ENCODE measurements around the gene ZNF618. TPM values are rescaled to one million over a fixed set of nuclear protein-coding genes. Genes with fewer than 3 reads are reported as not detected.

ZNF618 gene
- total RNA-seq, 1 experiment from 2014 or later = 1.8 TPM

DNA sequence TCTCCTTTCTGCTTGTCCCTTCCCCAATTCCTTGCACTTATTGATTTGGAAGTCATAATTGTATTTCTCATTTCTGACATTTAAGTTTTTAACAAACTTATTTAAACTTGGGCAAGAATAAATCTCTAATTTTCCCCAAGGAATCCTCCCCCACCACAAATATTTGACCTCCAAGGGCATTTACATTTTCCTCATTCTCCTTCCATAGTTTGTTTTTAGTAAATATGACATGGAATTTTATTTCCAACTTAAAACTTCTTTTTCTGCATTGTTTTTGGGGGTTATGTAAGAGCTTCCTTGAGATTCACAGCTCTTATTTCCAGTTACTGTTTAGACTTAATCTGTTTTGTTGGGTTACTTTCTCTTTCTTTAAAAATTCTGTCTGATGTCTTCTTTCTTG, 64.9 kb downstream of the ZNF618 start:
- no peaks in the 10 kb centered on the region for H3K27me3 ChIP-seq (ENCODE audit: control insufficient read depth, insufficient read depth, low read length)
- H3K36me3 ChIP-seq (ENCODE audit: control insufficient read depth, insufficient read depth, low read length) = no peaks in the 10 kb centered on the region
- BruUV-seq (replicated peaks) = no TSS peak
- intact Hi-C loops (cut with micrococcal nuclease; ENCODE audit: unreplicated experiment) = no loop called here
- CTCF ChIA-PET = no interaction called here
- DNase-seq (ENCODE audit: low read depth, low spot score) = no peak
- no peak for ATAC-seq
- no peak overlapping the region for H3K4me3 ChIP-seq (ENCODE audit: low read depth in 2 of 2, low read length in 2 of 2)
- no peaks in the 10 kb centered on the region for H3K4me1 ChIP-seq (ENCODE audit: control insufficient read depth, insufficient read depth, low read length)
- no peak overlapping the region for H3K27ac ChIP-seq (ENCODE audit: low read length)
- TF ChIP-seq SIN3A (IDR thresholded peaks at IDR 0.05; ENCODE audit: borderline replicate concordance, insufficient read depth, low read depth, low read length) (no peak), TCF7L2 (IDR thresholded peaks at IDR 0.05; ENCODE audit: low read depth, low read length) (no peak), POLR2AphosphoS5 (IDR thresholded peaks at IDR 0.05; ENCODE audit: low read depth, low read length) (no peak)
- TF ChIP-seq, protein P1, sequence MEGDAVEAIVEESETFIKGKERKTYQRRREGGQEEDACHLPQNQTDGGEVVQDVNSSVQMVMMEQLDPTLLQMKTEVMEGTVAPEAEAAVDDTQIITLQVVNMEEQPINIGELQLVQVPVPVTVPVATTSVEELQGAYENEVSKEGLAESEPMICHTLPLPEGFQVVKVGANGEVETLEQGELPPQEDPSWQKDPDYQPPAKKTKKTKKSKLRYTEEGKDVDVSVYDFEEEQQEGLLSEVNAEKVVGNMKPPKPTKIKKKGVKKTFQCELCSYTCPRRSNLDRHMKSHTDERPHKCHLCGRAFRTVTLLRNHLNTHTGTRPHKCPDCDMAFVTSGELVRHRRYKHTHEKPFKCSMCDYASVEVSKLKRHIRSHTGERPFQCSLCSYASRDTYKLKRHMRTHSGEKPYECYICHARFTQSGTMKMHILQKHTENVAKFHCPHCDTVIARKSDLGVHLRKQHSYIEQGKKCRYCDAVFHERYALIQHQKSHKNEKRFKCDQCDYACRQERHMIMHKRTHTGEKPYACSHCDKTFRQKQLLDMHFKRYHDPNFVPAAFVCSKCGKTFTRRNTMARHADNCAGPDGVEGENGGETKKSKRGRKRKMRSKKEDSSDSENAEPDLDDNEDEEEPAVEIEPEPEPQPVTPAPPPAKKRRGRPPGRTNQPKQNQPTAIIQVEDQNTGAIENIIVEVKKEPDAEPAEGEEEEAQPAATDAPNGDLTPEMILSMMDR (IDR thresholded peaks at IDR 0.05) = no peak
- TF ChIP-seq, protein P2, sequence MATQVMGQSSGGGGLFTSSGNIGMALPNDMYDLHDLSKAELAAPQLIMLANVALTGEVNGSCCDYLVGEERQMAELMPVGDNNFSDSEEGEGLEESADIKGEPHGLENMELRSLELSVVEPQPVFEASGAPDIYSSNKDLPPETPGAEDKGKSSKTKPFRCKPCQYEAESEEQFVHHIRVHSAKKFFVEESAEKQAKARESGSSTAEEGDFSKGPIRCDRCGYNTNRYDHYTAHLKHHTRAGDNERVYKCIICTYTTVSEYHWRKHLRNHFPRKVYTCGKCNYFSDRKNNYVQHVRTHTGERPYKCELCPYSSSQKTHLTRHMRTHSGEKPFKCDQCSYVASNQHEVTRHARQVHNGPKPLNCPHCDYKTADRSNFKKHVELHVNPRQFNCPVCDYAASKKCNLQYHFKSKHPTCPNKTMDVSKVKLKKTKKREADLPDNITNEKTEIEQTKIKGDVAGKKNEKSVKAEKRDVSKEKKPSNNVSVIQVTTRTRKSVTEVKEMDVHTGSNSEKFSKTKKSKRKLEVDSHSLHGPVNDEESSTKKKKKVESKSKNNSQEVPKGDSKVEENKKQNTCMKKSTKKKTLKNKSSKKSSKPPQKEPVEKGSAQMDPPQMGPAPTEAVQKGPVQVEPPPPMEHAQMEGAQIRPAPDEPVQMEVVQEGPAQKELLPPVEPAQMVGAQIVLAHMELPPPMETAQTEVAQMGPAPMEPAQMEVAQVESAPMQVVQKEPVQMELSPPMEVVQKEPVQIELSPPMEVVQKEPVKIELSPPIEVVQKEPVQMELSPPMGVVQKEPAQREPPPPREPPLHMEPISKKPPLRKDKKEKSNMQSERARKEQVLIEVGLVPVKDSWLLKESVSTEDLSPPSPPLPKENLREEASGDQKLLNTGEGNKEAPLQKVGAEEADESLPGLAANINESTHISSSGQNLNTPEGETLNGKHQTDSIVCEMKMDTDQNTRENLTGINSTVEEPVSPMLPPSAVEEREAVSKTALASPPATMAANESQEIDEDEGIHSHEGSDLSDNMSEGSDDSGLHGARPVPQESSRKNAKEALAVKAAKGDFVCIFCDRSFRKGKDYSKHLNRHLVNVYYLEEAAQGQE (IDR thresholded peaks at IDR 0.05; ENCODE audit: insufficient read depth in 1 of 2, low read depth in 2 of 2, low read length in 1 of 2) = no peak
- H3K9me3 ChIP-seq (ENCODE audit: control insufficient read depth, insufficient read depth, low read depth, low read length) = no peaks in the 10 kb centered on the region
- POLR2A ChIA-PET = no interaction called here
- in situ Hi-C loops (cut with HindIII; ENCODE audit: low pct_unique_long_range_greater_than_20kb, low sequenced_read_pairs) = no loop called here

DNA sequence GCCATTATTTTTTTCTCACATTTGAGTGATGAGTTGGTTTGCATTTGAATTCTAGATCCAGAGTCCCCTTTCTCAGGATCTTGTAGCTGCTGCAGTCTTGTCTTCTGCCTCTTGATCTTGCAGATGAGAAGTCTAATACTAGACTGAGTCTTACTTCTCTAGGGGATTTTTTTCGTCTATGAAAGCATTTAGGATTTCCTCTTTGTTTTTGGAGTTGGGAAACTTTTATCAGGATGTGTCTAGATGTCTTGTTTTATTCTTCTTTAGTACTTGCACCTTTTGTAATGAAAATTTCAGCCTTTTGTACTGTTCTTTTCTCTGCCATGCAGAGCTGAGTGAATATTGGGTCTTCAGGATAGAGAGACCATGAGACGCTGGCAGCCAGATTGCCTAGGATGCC, 65.4 kb downstream of the ZNF618 start:
- no peaks in the 10 kb centered on the region for H3K36me3 ChIP-seq (ENCODE audit: control insufficient read depth, insufficient read depth, low read length)
- in situ Hi-C loops (cut with HindIII; ENCODE audit: low pct_unique_long_range_greater_than_20kb, low sequenced_read_pairs) = no loop called here
- ChIA-PET CTCF (no interaction called here), POLR2A (no interaction called here)
- intact Hi-C loops (cut with micrococcal nuclease; ENCODE audit: unreplicated experiment) = no loop called here
- H3K4me3 ChIP-seq (ENCODE audit: low read depth in 2 of 2, low read length in 2 of 2) = no peak overlapping the region
- H3K27ac ChIP-seq (ENCODE audit: low read length) = no peak overlapping the region
- DNase-seq (ENCODE audit: low read depth, low spot score) = no peak
- ATAC-seq = no peak
- no peaks in the 10 kb centered on the region for H3K27me3 ChIP-seq (ENCODE audit: control insufficient read depth, insufficient read depth, low read length)
- H3K9me3 ChIP-seq (ENCODE audit: control insufficient read depth, insufficient read depth, low read depth, low read length) = no peaks in the 10 kb centered on the region
- TF ChIP-seq POLR2AphosphoS5 (IDR thresholded peaks at IDR 0.05; ENCODE audit: low read depth, low read length) (no peak), TCF7L2 (IDR thresholded peaks at IDR 0.05; ENCODE audit: low read depth, low read length) (no peak), SIN3A (IDR thresholded peaks at IDR 0.05; ENCODE audit: borderline replicate concordance, insufficient read depth, low read depth, low read length) (no peak)
- TF ChIP-seq, protein P2 (IDR thresholded peaks at IDR 0.05; ENCODE audit: insufficient read depth in 1 of 2, low read depth in 2 of 2, low read length in 1 of 2) = no peak
- TF ChIP-seq, protein P1 (IDR thresholded peaks at IDR 0.05) = no peak
- no TSS peak for BruUV-seq (replicated peaks)
- no peaks in the 10 kb centered on the region for H3K4me1 ChIP-seq (ENCODE audit: control insufficient read depth, insufficient read depth, low read length)

All from Panc1 (cell line).